ACHN (cell line): ENCODE data around the gene CNTNAP2.

ENCODE experiments used
- DNase-seq: peaks from one replicate; pipeline ENCODE4 v3.0.0-alpha.2; 2015
- in situ Hi-C: cut with HindIII; loops from 2 replicates; pipeline ENCODE4 v1.10.0; 2017; ENCODE audit warnings: low sequenced_read_pairs, low pct_ligation_motif_present, low pct_unique_long_range_greater_than_20kb

CNTNAP2 gene

DNA sequence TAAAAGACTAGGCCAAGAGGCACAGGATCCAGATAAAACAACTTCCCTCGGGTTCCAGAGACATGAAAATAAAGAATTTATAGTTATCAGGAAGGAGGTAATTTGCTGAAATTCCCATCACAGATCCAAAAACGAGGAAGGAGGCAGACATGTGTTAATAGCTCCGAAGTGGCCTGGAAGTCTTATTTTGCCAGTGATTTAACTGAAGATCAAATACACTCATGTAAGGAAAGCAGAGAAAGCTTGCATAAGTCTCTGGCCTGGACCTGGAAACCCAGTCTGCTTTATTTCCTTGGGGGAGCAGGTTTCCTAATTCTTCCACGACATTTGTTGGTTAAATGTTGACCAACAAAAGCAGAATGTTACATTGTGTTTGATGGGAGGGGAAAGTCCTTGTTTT lies 1975.3 kb downstream of the CNTNAP2 start:
- in situ Hi-C loops = no loop called here
- DNase-seq = no peak

DNA sequence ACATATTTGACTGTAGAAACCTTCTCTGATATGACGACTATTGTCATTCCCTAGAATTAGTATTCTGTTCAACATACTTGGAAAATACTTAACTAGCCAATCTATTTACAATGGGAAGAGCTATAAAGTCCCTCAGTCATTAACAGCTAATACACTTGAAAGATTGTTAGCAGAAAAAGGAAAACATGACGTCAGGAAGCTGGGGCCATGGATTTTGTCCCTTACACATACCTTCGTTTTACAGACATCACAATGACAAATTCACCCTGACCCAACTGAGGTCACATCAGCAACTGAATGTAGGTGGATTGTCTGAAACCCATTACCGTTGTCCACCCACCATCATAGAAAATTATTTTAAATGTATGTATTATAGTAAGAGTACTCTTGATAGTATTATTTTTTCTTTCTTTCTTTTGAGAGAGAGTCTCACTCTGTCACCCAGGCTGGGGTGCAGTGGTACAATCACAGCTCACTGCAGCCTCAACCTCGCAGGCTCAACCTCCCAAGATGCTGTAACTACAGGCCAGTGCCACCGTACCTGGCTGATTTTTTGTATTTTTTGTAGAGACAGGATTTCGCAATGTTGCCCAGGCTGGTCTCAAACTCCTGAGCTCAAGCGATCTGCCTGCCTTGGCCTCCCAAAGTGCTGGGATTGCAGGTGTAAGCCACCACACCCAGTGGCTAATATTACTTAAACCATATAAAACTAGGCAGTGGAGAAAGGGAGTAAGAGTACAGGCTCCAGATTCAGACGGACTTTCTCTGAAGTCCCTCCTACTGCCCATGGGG lies 1977.0 kb downstream of the CNTNAP2 start:
- DNase-seq = no peak
- in situ Hi-C loops = no loop called here

DNA sequence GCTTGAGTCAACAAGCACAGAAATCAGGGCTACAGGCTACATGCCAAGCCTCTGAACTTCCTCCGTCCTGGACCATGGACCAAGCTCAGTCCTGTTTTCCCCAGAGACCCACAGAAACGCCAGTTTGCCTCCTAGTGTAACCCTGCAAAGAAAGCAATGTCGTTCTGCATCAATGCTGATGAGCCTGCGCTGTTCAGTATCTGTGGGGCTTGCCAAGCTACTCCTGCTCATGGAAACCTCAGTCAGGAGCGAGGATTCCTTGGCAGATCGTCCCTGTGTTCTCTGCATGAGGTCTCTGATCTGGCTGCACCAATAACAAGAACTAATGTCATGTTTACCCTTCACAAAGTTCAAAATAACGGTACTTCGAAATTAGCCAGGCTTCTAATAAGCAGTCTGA lies 1978.5 kb downstream of the CNTNAP2 start:
- no peak for DNase-seq
- in situ Hi-C loops = no loop called here

DNA sequence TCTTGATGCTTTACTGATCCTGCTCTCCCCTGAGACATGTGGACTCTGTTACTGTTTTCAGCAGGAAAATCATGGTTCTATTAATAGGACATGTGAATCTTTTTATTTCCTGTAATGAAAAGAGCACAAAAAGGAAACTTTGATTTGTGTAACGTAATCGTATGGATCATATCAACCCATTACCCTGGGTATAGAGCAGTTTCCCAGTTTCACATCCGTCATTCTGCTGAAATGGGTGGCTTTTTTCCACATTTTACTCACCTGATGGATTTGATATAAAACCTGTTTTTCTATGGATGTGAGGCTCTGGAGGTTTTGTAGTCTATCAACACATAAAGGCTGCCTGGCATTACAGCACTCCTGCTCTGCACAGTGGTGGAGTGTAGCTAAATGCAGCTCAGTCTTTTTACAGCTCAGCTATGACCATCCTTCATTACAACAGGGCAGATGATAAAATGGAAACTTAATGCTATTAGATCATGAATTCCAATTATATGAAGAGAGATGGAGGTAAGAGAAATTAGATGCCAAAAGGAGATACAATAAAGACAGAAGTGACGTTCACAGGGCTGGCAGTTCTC lies 1987.6 kb downstream of the CNTNAP2 start:
- in situ Hi-C loops = no loop called here
- no peak for DNase-seq

DNA sequence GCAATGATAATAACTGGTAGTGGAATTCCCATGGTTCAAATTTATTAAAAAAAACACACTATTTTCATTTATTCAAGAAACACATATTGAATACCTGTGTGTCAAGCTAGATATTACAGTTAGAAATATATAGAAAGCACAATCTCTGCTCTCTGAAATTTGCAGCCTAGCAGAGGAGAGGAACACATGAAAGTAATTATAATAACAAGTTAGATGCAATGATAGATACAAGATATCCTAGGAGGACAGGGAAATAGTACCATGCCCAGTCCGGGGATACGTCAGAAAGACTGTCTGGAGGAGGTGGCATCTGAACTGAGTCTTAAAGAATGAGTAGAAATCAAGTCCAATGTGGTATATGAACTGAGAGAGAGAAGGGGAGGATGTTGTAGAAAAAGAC lies 1988.3 kb downstream of the CNTNAP2 start:
- in situ Hi-C loops = no loop called here
- DNase-seq = no peak

DNA sequence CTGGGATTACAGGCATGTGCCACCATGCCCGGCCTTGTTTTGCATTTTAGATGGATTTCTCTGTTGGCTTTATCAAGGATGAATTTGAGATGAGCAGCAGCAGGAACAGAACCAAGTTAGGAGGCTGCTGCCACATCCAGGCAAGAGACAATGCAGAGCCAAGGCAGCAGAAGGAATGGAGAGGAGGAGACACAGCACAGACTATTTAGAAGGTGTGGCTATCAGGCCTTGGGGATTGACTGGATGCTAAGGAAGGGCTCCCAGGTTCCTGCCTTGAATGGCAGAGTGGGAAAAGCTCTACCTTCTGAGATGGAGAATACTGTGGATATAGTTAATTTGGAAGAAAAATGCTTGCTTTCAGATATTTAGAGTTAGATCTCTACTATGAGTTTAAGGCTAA lies 1989.3 kb downstream of the CNTNAP2 start:
- in situ Hi-C loops = no loop called here
- no peak for DNase-seq

DNA sequence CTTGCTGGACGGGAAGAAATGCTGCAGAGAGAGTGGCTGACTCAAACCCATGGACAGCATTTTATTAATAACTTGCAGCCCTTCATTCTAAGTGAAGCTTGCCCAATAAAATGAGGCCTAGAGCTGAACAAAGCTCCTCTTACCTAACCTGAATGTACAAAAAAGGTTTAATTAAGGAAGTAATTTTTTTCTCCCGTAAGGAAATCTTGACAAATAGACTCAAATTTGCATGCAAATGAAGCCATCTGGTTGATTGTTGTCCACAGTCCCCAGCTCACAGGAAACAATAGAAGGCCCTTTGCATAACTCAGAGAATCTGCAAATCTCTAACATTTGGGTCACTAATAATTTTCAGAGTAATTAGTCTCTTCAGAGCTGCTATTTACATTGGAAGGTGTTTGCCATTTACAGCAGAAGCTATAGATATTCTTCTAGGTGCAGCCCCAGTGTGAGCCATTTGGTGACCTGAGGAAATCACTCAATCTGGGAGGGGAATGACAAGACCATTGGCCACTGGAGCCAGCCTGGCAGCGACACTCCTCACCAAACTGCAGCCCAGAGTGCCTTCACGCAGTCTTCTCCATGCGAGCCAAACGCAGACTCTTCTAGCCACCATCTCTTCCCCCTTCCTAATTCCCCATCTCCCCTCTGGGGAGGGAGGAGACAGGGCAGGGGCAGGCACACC lies 1991.0 kb downstream of the CNTNAP2 start:
- in situ Hi-C loops = no loop called here
- no peak for DNase-seq

DNA sequence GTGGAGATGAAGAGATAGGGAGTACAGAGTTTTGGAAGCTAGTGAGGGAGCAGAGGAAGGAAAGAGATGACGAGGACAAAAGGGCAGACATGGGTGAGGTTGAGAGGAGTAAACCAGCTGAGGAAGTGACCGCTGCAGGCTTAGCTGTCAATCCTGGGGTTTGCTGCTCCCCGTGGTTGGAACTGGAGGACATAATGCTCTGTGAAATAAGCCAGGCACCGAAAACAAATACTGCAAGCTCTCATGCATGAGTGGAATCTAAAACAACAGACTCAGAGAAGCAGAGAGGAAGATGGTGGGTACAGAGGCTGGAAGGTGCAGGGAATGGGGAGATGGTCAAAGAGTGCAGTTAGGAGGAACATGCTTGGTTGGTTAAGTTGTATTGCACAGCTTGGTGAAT lies 1991.8 kb downstream of the CNTNAP2 start:
- DNase-seq = no peak
- in situ Hi-C loops = no loop called here

DNA sequence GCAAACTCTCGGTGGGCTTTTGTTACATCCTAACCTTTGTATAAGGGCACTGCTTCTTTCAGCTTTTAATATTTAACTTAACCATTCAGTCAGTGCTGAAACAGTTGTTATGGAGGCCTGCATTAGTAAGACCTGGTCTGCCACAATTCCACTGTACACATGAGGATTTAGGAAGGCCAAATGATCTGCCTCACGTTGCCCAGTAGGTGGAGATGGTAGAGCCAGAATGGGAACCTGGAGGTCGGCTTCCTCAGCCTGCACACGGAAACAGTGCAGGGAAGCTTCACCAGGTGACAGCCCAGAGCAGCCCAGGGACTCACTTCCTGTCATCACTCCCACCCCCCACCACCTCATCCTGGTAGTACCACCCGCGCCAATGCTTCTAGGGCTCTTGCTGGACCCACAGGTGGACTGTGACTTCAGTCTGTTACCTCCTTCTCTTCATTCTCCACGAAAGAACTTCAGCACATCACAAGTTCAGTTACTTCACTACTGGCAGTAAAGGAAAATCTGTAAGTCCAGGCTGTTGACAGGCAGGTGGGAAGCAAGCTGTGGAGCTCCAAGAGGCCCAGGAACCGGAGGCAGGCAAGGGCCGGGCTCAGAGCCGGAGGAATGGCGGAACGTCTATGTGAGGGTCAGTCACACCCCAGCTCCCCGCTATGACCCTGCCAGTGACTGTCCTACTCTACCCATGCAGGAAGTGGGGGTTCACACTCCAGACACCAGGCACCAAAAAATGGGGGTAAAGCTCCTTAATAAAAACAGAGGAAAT lies 1993.7 kb downstream of the CNTNAP2 start:
- in situ Hi-C loops = no loop called here
- DNase-seq = no peak

DNA sequence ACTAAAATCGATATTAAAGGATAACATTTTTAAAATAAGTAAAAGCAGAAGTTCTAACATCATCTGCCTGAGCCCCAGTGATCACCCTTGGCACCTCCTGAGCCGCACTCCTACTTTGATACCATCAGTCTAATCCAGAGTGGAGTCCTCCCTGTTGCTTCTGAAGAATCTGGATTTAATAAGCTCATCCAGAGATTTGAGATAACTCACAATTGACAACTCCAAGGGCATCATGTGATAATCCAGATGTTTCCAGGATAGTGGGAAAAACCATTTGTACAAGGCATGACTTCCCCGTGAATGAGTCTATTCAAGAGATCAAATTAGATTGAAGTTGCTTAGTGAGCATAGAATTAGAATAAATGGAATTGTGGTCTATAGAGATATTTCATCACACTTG lies 1998.2 kb downstream of the CNTNAP2 start:
- no peak for DNase-seq
- in situ Hi-C loops = no loop called here

DNA sequence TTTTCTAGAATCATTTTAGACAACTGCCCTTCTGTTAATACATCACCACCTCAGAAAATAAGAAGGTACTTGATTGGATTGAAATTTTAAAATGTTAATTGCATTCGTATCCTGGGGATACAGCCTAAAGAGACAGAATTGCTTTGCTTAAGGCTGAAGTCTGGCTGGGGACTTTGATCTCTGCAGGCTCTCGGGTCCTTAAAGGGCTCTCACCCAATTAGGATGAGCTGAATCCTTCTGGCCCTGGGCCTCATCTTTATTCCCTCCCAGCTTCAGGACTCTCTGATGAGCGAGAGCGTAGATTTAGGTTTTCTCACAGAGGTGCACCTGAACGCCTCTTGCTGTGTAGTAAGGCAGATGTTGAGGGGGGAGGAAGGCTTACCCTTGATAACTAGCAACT lies 1998.7 kb downstream of the CNTNAP2 start:
- no peak for DNase-seq
- in situ Hi-C loops = no loop called here

DNA sequence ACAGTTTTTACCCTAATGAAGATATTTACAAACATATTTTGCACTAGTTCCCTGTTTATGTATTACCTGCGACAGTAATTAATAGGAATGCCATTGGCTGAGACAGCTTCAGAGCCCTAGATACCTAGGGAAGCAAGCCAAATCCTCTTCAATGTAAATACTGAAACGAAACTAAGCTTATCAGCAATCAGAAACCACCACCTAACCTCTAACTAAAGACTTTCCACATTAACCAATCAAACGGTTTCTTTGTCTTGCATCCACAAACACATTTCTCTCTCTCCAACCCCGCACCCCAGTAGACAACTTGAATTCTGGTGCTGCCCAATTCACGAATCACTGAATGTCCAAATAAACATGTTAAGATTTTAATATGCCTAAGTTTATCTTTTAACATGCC lies 1999.6 kb downstream of the CNTNAP2 start:
- in situ Hi-C loops = no loop called here

DNA sequence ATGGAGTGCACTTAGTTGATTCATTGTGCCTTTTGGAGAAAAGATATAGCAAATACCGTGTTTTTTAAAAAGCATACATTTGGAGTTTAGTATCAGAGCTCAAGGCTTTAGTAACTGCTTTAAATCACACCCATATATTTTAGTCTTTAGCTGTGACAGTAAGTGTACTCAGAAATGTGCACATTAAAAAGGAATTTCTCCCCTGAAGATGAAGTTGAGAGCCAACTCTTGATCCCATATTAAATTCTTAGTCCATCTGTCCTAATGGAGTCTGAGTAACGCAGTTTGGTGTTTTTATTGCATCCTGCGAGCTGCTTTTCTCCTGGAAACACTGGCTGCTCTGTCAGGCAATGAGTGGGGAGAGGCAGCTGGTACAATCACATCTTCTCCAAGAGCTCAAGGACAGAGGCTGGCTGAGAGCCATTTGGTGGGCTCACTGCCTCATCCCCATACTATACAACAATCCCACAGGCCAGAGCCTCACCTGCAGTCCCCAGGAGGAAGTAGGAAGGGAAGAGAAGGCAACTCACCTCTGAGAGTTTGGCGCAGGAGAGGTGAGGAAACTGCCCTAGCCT lies 2000.3 kb downstream of the CNTNAP2 start:
- in situ Hi-C loops = no loop called here
- no peak for DNase-seq

More for the DNA sequence above, 1999.6 kb downstream of the CNTNAP2 start:
- no peak for DNase-seq

DNA sequence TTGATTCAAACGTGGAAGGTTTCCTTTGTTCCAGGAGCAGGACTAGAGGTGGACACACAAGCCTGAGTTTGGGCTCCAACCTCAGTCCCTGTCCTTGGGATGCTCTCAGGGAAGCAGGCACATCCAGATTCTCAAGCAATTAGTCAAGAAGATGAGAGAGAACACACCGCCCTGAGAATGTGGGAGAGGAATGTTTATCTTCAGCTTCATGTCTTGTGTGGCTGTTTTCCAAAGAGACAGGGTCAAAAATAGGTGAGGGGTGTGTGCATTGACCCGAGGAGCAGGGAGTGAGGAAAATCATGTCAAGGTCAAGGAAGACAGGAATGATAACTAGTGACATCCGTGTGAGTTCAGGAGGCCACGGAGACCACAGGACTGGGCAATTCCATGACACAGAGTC lies 2001.8 kb downstream of the CNTNAP2 start:
- in situ Hi-C loops = no loop called here
- no peak for DNase-seq

DNA sequence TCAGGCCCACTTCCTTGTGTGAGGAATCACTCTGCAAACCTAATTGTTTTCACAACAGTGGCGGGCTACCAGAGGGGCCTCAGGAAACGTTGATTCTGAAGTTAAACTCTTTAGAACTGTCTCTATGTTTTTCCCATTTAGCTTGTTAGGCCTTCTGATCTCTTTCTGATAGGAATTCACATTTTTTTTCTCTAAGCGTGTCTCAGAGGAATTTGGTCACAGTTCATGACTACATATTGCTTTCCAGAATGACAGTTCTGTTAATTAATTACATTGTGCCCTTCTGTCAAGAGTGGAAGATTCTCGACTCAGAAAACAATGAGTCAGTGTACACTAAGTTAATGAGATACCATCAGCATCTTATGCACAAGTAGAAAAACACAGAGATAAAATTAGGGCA lies 2004.8 kb downstream of the CNTNAP2 start:
- no peak for DNase-seq
- in situ Hi-C loops = no loop called here

DNA sequence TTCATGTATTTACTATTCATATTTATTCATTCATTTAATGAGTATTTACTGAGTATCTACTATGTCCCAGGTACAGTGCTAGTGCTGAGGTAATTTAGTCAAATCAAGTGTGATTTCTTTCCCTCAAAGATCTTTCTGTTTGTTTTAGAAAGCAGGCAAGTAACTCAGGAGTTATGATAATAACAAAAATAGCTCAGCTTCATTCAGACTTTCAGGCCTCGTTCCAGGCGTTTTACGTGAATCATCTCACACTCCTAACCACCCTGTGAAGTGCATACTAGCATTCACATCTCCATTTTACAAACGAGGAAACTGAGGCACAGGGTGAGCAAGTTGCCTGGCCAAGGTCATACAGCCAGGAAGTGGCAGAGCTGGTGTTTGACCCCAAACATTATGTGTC lies 2005.2 kb downstream of the CNTNAP2 start:
- no peak for DNase-seq
- in situ Hi-C loops = no loop called here

DNA sequence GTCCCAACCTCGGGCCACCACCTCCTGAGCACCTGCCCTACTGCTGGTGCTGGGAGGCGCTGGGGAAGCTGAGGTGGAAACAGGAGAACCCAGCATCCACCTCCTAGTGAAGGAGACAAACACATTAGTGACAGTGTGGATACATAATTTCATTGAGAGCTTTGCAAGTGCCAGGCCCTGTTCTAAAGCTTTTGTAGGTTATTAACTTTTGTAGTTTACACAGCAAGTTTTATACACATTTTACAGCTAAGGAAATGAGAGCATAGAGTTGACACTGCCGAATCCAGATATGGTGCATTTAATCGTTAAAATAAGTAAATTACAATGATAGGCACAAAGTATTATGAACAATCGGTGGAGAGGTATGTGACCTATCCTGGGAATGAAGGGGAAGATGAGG lies 2007.9 kb downstream of the CNTNAP2 start:
- in situ Hi-C loops = no loop called here
- no peak for DNase-seq

DNA sequence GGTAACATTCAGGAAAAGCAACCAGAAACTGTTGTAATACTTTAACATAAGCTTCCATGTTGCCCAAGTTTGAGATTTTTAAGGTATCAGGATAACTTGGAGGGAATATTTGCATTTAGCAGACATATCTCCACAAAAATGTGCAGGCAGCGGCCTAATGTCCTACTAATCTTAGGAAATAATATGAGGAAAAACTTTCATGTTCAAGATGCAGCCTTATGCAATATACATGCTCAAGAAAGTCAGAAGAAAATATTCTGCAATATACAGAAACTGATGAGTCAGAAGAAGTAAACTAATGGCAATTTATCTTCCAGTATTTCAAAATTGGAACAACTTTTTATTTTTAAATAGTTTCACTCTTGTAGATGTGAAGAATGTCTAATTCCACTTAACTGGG lies 2010.8 kb downstream of the CNTNAP2 start:
- in situ Hi-C loops = no loop called here
- DNase-seq = no peak

DNA sequence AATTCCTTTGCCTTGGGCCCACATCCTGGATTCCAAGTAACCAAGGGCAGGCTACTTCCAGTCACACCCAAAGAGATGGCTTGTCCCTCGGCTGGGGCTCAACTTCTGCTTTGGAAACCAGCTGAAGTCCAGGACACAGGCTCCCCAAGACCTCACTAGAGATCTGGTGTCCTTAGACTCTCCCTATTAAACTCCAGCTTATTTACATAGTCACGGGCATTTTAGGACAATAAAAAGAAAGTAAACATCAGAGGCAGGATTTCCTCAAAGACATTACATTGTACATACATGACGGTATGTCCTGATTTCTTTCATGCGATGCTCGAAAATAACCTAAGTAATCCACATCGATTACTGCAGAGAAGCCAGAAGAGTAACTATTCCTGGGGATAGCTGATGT lies 2012.4 kb downstream of the CNTNAP2 start:
- in situ Hi-C loops = no loop called here
- DNase-seq = no peak
